ENCODE data around the gene SCN1B. TPM values are rescaled to one million over a fixed set of nuclear protein-coding genes. Genes with fewer than 3 reads are reported as not detected.

SCN1B gene
- total RNA-seq, 1 experiment from 2014 or later, result 8.0 TPM

DNA sequence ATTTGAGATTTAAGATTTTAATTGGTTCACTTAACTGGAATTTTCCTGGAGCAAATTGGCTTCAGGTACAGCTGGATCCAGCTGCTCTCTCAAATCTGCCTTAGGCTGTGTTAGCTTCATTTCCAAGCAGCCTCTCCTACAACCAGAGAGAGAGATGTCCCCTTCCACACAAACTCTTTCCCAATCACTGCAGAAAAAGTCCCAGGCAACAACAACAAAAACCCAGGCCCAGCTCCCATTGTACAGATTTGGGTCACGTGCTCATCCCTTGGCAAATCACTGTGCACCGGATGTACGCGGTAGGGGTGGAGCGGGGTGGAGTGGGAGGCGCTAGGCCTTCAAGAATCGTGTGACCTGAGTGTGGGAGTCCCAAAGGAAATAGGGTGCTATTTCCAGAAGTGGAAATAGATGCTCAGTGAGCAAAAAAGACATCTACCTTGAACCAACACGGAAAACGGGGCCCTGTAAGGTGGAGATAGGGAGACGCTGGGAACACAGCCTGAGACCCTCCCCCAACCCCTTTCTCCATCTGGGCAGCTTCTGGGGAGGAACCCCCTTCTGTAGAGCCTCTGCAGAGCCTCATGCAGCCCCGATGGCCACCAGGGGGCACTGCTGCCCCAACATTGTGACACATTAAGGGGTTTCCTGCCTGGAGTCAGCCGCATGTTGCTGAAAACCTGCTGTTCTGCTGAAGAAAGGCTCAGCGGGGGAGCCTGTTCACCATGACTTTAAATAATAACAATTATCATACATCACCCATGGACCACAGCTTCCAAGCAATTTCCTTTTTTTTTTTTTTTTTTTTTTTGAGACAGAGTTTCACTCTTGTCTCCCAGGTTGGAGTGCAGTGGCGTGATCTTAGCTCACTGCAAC, 36.7 kb downstream of the SCN1B start (continued):
- TF ChIP-seq, protein P1, sequence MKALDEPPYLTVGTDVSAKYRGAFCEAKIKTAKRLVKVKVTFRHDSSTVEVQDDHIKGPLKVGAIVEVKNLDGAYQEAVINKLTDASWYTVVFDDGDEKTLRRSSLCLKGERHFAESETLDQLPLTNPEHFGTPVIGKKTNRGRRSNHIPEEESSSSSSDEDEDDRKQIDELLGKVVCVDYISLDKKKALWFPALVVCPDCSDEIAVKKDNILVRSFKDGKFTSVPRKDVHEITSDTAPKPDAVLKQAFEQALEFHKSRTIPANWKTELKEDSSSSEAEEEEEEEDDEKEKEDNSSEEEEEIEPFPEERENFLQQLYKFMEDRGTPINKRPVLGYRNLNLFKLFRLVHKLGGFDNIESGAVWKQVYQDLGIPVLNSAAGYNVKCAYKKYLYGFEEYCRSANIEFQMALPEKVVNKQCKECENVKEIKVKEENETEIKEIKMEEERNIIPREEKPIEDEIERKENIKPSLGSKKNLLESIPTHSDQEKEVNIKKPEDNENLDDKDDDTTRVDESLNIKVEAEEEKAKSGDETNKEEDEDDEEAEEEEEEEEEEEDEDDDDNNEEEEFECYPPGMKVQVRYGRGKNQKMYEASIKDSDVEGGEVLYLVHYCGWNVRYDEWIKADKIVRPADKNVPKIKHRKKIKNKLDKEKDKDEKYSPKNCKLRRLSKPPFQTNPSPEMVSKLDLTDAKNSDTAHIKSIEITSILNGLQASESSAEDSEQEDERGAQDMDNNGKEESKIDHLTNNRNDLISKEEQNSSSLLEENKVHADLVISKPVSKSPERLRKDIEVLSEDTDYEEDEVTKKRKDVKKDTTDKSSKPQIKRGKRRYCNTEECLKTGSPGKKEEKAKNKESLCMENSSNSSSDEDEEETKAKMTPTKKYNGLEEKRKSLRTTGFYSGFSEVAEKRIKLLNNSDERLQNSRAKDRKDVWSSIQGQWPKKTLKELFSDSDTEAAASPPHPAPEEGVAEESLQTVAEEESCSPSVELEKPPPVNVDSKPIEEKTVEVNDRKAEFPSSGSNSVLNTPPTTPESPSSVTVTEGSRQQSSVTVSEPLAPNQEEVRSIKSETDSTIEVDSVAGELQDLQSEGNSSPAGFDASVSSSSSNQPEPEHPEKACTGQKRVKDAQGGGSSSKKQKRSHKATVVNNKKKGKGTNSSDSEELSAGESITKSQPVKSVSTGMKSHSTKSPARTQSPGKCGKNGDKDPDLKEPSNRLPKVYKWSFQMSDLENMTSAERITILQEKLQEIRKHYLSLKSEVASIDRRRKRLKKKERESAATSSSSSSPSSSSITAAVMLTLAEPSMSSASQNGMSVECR (CRISPR knock-in tag; IDR thresholded peaks at IDR 0.05; ENCODE audit: borderline replicate concordance), result peak; percentile 47; the same call in 1 of the 2 replicates
- TF ChIP-seq, protein P2, sequence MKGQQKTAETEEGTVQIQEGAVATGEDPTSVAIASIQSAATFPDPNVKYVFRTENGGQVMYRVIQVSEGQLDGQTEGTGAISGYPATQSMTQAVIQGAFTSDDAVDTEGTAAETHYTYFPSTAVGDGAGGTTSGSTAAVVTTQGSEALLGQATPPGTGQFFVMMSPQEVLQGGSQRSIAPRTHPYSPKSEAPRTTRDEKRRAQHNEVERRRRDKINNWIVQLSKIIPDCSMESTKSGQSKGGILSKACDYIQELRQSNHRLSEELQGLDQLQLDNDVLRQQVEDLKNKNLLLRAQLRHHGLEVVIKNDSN (CRISPR knock-in tag; IDR thresholded peaks at IDR 0.05), result peak; percentile 83
- TF ChIP-seq GTF2I (CRISPR knock-in tag; conservative IDR thresholded peaks at IDR 0.05), result peak; percentile 90
- TF ChIP-seq, protein P3, sequence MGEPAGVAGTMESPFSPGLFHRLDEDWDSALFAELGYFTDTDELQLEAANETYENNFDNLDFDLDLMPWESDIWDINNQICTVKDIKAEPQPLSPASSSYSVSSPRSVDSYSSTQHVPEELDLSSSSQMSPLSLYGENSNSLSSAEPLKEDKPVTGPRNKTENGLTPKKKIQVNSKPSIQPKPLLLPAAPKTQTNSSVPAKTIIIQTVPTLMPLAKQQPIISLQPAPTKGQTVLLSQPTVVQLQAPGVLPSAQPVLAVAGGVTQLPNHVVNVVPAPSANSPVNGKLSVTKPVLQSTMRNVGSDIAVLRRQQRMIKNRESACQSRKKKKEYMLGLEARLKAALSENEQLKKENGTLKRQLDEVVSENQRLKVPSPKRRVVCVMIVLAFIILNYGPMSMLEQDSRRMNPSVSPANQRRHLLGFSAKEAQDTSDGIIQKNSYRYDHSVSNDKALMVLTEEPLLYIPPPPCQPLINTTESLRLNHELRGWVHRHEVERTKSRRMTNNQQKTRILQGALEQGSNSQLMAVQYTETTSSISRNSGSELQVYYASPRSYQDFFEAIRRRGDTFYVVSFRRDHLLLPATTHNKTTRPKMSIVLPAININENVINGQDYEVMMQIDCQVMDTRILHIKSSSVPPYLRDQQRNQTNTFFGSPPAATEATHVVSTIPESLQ (CRISPR knock-in tag; IDR thresholded peaks at IDR 0.05), result no peak
- TF ChIP-seq, protein P4, sequence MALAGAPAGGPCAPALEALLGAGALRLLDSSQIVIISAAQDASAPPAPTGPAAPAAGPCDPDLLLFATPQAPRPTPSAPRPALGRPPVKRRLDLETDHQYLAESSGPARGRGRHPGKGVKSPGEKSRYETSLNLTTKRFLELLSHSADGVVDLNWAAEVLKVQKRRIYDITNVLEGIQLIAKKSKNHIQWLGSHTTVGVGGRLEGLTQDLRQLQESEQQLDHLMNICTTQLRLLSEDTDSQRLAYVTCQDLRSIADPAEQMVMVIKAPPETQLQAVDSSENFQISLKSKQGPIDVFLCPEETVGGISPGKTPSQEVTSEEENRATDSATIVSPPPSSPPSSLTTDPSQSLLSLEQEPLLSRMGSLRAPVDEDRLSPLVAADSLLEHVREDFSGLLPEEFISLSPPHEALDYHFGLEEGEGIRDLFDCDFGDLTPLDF (CRISPR knock-in tag; IDR thresholded peaks at IDR 0.05), result no peak
- 0 out of 2 replicates have a peak, but pooled peaks have one; percentile 29 for TF ChIP-seq TEAD1 (CRISPR knock-in tag; IDR thresholded peaks at IDR 0.05)
- no peak for TF ChIP-seq EMX1 (CRISPR knock-in tag; IDR thresholded peaks at IDR 0.05)
- TF ChIP-seq GABPB1 (CRISPR knock-in tag; IDR thresholded peaks at IDR 0.05), result peak; percentile 41; the same call in 1 of the 2 replicates

DNA sequence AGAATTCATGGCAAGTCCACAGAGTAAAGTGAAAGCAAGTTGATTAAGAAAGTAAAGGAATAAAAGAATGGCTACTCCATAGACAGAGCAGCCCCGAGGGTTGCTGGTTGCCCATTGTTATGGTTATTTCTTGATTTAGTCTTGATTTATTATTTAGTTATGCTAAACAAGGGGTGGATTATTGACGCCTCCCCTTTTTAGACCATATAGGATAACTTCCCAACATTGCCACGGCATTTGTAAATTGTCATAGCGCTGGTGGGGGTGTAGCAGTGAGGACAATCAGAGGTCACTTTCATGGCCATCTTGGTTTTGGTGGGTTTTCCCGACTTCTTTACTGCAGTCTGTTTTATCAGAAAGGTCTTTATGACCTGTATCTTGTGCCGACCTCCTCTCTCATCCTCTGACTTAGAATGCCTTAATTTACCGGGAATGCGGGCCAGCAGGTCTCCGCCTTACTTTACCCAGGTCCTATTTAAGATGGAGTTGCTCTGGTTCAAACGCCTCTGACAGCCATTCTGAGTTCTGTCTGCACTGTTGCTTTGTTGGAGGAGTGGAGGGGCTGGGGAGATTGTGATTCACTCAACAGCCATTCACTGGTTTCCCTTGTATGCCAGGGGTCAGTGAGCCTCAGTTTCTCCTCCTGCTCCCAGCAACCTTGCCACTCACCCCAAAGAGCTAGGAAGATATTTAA, 38.8 kb downstream of the SCN1B start:
- CTCF ChIA-PET, result interaction anchor here (0.6 to 3.7 kb wide), 11 partner anchors 13 to 74 kb away, joined by 4 to 118 read pairs (median 40); partner anchors contain the start of genes FXYD3, FXYD7 and LGI4
- Mint-ChIP-seq H3K9me3 (peaks cover 8% of the 10 kb centered on the region), H3K36me3 (peaks cover 3% of the 10 kb centered on the region), H3K27ac (peak overlapping the region; percentile 100), H3K4me1 (peaks cover 26% of the 10 kb centered on the region), H3K4me3 (peak overlapping the region; percentile 57), H3K27me3 (ENCODE audit: low read depth) (peaks cover 16% of the 10 kb centered on the region)
- ATAC-seq (no peak), DNase-seq (ENCODE audit: low spot score) (no peak)
- POLR2A ChIA-PET, result interaction anchor here (0.5 kb wide), 1 partner anchor 165 kb away, joined by 3 read pairs; no protein-coding TSS in a partner anchor
- TF ChIP-seq, protein P5, sequence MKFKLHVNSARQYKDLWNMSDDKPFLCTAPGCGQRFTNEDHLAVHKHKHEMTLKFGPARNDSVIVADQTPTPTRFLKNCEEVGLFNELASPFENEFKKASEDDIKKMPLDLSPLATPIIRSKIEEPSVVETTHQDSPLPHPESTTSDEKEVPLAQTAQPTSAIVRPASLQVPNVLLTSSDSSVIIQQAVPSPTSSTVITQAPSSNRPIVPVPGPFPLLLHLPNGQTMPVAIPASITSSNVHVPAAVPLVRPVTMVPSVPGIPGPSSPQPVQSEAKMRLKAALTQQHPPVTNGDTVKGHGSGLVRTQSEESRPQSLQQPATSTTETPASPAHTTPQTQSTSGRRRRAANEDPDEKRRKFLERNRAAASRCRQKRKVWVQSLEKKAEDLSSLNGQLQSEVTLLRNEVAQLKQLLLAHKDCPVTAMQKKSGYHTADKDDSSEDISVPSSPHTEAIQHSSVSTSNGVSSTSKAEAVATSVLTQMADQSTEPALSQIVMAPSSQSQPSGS (CRISPR knock-in tag; IDR thresholded peaks at IDR 0.05; ENCODE audit: borderline replicate concordance, low read depth), result no peak
- TF ChIP-seq PRRX2 (CRISPR knock-in tag; IDR thresholded peaks at IDR 0.05), result no peak
- TF ChIP-seq, protein P2 (CRISPR knock-in tag; IDR thresholded peaks at IDR 0.05), result no peak
- TF ChIP-seq, protein P6, sequence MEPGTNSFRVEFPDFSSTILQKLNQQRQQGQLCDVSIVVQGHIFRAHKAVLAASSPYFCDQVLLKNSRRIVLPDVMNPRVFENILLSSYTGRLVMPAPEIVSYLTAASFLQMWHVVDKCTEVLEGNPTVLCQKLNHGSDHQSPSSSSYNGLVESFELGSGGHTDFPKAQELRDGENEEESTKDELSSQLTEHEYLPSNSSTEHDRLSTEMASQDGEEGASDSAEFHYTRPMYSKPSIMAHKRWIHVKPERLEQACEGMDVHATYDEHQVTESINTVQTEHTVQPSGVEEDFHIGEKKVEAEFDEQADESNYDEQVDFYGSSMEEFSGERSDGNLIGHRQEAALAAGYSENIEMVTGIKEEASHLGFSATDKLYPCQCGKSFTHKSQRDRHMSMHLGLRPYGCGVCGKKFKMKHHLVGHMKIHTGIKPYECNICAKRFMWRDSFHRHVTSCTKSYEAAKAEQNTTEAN (CRISPR knock-in tag; IDR thresholded peaks at IDR 0.05), result no peak
- no peak for TF ChIP-seq CBFB (CRISPR knock-in tag; IDR thresholded peaks at IDR 0.05; ENCODE audit: low read depth)
- no peak for TF ChIP-seq GABPB1 (CRISPR knock-in tag; IDR thresholded peaks at IDR 0.05)
- no peak for TF ChIP-seq EMX1 (CRISPR knock-in tag; IDR thresholded peaks at IDR 0.05)
- TF ChIP-seq HMGA2 (CRISPR knock-in tag; IDR thresholded peaks at IDR 0.05), result no peak
- TF ChIP-seq, protein P7, sequence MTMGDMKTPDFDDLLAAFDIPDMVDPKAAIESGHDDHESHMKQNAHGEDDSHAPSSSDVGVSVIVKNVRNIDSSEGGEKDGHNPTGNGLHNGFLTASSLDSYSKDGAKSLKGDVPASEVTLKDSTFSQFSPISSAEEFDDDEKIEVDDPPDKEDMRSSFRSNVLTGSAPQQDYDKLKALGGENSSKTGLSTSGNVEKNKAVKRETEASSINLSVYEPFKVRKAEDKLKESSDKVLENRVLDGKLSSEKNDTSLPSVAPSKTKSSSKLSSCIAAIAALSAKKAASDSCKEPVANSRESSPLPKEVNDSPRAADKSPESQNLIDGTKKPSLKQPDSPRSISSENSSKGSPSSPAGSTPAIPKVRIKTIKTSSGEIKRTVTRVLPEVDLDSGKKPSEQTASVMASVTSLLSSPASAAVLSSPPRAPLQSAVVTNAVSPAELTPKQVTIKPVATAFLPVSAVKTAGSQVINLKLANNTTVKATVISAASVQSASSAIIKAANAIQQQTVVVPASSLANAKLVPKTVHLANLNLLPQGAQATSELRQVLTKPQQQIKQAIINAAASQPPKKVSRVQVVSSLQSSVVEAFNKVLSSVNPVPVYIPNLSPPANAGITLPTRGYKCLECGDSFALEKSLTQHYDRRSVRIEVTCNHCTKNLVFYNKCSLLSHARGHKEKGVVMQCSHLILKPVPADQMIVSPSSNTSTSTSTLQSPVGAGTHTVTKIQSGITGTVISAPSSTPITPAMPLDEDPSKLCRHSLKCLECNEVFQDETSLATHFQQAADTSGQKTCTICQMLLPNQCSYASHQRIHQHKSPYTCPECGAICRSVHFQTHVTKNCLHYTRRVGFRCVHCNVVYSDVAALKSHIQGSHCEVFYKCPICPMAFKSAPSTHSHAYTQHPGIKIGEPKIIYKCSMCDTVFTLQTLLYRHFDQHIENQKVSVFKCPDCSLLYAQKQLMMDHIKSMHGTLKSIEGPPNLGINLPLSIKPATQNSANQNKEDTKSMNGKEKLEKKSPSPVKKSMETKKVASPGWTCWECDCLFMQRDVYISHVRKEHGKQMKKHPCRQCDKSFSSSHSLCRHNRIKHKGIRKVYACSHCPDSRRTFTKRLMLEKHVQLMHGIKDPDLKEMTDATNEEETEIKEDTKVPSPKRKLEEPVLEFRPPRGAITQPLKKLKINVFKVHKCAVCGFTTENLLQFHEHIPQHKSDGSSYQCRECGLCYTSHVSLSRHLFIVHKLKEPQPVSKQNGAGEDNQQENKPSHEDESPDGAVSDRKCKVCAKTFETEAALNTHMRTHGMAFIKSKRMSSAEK (CRISPR knock-in tag; IDR thresholded peaks at IDR 0.05; ENCODE audit: borderline replicate concordance), result 0 out of 2 replicates have a peak, but pooled peaks have one; percentile 60
- peak; percentile 66; the same call in 1 of the 2 replicates for TF ChIP-seq MXD4 (CRISPR knock-in tag; IDR thresholded peaks at IDR 0.05; ENCODE audit: borderline replicate concordance)
